ENCODE measurements around the gene INHBE.

The INHBE gene

GRCh38 chr12:57467212-57467874, 12.2 kb downstream of the INHBE start:
- no peak for TF ChIP-seq CTCF (IDR thresholded peaks at IDR 0.05; ENCODE audit: low read depth, low read length, missing control alignments)
- no peak for DNase-seq (ENCODE audit: extremely low read depth, low read depth)
- H3K4me3 ChIP-seq (replicated peaks; ENCODE audit: low read depth, low read length) = no peak overlapping the region

- no peak for DNase-seq (ENCODE audit: extremely low read depth, low read depth)
- TF ChIP-seq CTCF (IDR thresholded peaks at IDR 0.05; ENCODE audit: low read depth, low read length, missing control alignments) = no peak
- H3K4me3 ChIP-seq (replicated peaks; ENCODE audit: low read depth, low read length) = no peak overlapping the region
These were observed 12.8 kb downstream of the INHBE start for GRCh38 chr12:57467915-57468314.

- no peak overlapping the region for H3K4me3 ChIP-seq (replicated peaks; ENCODE audit: low read depth, low read length)
- no peak for TF ChIP-seq CTCF (IDR thresholded peaks at IDR 0.05; ENCODE audit: low read depth, low read length, missing control alignments)
- no peak for DNase-seq (ENCODE audit: extremely low read depth, low read depth)
These were observed 14.4 kb downstream of the INHBE start for GRCh38 chr12:57469296-57470164.

GRCh38 chr12:57470286-57470969, 15.3 kb downstream of the INHBE start:
- no peak for DNase-seq (ENCODE audit: extremely low read depth, low read depth)
- TF ChIP-seq CTCF (IDR thresholded peaks at IDR 0.05; ENCODE audit: low read depth, low read length, missing control alignments) = no peak
- H3K4me3 ChIP-seq (replicated peaks; ENCODE audit: low read depth, low read length) = no peak overlapping the region

GRCh38 chr12:57470970-57471656, 16.0 kb downstream of the INHBE start:
- TF ChIP-seq CTCF (IDR thresholded peaks at IDR 0.05; ENCODE audit: low read depth, low read length, missing control alignments) = no peak
- H3K4me3 ChIP-seq (replicated peaks; ENCODE audit: low read depth, low read length) = no peak overlapping the region
- no peak for DNase-seq (ENCODE audit: extremely low read depth, low read depth)

- DNase-seq (ENCODE audit: extremely low read depth, low read depth) = no peak
- H3K4me3 ChIP-seq (replicated peaks; ENCODE audit: low read depth, low read length) = no peak overlapping the region
- no peak for TF ChIP-seq CTCF (IDR thresholded peaks at IDR 0.05; ENCODE audit: low read depth, low read length, missing control alignments)
These were observed 16.6 kb downstream of the INHBE start for GRCh38 chr12:57471661-57472060.
